Measurements from ENCODE around the gene CPLANE2.

The CPLANE2 gene

GRCh38 chr1:16252912-16253311 lies 15.9 kb upstream of the CPLANE2 start:
- peaks cover 16% of the 10 kb centered on the region for H3K36me3 ChIP-seq (ENCODE audit: control insufficient read depth, insufficient read depth, low read length)
- no peaks in the 10 kb centered on the region for H3K27me3 ChIP-seq (replicated peaks; ENCODE audit: control insufficient read depth, insufficient read depth, low read length)
- no peak overlapping the region for H3K4me3 ChIP-seq (replicated peaks; ENCODE audit: low read depth, low read length)
- TF ChIP-seq, protein P1, sequence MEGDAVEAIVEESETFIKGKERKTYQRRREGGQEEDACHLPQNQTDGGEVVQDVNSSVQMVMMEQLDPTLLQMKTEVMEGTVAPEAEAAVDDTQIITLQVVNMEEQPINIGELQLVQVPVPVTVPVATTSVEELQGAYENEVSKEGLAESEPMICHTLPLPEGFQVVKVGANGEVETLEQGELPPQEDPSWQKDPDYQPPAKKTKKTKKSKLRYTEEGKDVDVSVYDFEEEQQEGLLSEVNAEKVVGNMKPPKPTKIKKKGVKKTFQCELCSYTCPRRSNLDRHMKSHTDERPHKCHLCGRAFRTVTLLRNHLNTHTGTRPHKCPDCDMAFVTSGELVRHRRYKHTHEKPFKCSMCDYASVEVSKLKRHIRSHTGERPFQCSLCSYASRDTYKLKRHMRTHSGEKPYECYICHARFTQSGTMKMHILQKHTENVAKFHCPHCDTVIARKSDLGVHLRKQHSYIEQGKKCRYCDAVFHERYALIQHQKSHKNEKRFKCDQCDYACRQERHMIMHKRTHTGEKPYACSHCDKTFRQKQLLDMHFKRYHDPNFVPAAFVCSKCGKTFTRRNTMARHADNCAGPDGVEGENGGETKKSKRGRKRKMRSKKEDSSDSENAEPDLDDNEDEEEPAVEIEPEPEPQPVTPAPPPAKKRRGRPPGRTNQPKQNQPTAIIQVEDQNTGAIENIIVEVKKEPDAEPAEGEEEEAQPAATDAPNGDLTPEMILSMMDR (IDR thresholded peaks at IDR 0.05; ENCODE audit: insufficient read depth, low read length, poor library complexity, severe bottlenecking): no peak
- DNase-seq (ENCODE audit: extremely low read depth, insufficient read length): no peak

DNA sequence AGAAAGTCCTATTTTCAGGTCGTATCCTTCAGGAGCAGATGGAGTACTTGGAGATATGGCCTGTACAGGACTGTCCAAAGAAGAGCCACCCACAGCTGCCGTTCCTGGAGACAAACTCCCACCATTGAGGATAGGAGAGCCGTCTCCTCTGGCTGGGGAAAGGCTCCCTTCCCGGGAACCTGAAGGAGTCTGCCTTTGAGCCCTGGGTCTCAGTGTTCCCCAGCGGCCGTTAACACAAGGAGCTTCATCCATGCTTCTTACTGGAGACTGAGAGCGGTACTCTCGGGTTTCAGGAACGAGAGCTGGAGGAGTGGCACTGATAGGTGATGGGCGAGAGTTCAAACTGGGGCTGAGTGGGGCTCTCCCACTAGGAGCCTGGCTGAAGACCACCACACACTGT lies 14.4 kb upstream of the CPLANE2 start:
- no peaks in the 10 kb centered on the region for H3K27me3 ChIP-seq (replicated peaks; ENCODE audit: control insufficient read depth, insufficient read depth, low read length)
- H3K36me3 ChIP-seq (ENCODE audit: control insufficient read depth, insufficient read depth, low read length): peaks cover 18% of the 10 kb centered on the region
- TF ChIP-seq, protein P1 (IDR thresholded peaks at IDR 0.05; ENCODE audit: insufficient read depth, low read length, poor library complexity, severe bottlenecking): no peak
- no peak for DNase-seq (ENCODE audit: extremely low read depth, insufficient read length)
- no peak overlapping the region for H3K4me3 ChIP-seq (replicated peaks; ENCODE audit: low read depth, low read length)

DNA sequence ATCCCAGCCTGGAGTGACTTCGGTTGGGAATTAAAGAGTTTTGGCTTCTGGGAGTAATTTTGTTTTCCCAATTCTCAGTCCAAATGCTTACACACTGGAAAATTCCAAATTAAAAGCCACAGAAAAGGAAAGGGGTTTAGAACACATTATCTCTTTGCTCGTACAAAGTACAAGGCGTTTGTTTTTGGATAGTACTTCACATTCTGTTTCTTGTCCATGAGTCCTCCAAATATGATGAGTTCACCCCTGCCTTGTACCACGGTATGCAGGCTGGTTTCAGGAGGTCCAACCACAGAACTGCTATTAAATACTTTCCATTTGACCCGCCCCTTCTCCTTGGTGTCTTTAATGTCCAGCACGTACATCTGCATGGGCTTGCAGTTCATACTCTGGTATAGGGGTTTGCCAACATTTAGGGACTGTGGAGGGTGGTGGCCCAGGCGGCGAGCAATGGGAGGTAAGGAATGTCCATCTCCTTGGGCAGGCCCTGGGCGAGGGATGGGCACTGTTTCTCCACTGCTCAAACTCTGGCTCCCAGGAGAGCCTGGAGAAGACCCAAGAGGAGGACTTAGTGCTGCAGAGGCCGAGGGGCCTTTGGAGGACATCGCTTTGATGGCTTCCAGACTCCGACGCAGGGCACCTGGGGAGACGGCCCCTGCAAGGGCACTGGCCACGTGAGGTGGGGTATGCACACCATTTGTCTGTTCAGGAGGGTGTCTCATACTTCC lies 13.7 kb upstream of the CPLANE2 start:
- H3K36me3 ChIP-seq (ENCODE audit: control insufficient read depth, insufficient read depth, low read length): peaks cover 17% of the 10 kb centered on the region
- no peaks in the 10 kb centered on the region for H3K27me3 ChIP-seq (replicated peaks; ENCODE audit: control insufficient read depth, insufficient read depth, low read length)
- TF ChIP-seq, protein P1 (IDR thresholded peaks at IDR 0.05; ENCODE audit: insufficient read depth, low read length, poor library complexity, severe bottlenecking): no peak
- no peak overlapping the region for H3K4me3 ChIP-seq (replicated peaks; ENCODE audit: low read depth, low read length)
- no peak for DNase-seq (ENCODE audit: extremely low read depth, insufficient read length)

DNA sequence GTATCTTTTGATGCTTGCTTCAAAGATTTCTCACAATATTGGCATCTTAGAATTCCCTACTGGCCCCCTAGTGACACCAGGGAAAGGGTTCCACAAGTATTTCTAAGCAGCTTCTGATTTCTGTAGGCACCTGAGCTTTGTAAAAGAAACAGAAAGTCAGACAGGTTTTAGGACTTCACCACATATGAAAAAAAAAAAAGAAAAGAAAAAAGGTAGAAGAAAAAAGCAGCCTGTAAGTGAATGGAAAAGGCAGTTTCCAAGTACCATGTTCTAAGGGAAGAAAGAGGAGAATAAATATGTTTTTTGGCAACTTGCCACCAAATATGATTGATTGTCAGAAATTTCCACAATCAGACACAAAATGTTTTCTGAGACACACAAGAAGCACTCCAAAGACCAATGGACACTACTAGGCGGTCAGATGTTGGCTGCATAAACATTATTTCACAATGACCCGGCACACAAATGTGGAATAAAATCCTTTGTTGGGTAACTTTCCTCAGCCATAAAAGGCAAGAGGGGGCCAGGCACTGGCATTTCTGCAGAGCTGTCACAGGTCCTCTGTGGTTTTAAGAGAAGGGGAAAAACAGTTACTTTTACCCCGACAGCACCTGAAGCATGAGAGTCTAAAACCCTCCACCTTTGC lies 12.7 kb upstream of the CPLANE2 start:
- DNase-seq (ENCODE audit: extremely low read depth, insufficient read length): no peak
- TF ChIP-seq, protein P1 (IDR thresholded peaks at IDR 0.05; ENCODE audit: insufficient read depth, low read length, poor library complexity, severe bottlenecking): no peak
- no peak overlapping the region for H3K4me3 ChIP-seq (replicated peaks; ENCODE audit: low read depth, low read length)
- H3K27me3 ChIP-seq (replicated peaks; ENCODE audit: control insufficient read depth, insufficient read depth, low read length): no peaks in the 10 kb centered on the region
- H3K36me3 ChIP-seq (ENCODE audit: control insufficient read depth, insufficient read depth, low read length): peaks cover 17% of the 10 kb centered on the region

- TF ChIP-seq, protein P1 (IDR thresholded peaks at IDR 0.05; ENCODE audit: insufficient read depth, low read length, poor library complexity, severe bottlenecking): no peak
- Histone ChIP-seq H3K36me3 (ENCODE audit: control insufficient read depth, insufficient read depth, low read length) (peaks cover 16% of the 10 kb centered on the region), H3K4me3 (replicated peaks; ENCODE audit: low read depth, low read length) (no peak overlapping the region), H3K27me3 (replicated peaks; ENCODE audit: control insufficient read depth, insufficient read depth, low read length) (no peaks in the 10 kb centered on the region)
- no peak for DNase-seq (ENCODE audit: extremely low read depth, insufficient read length)
Observed at GRCh38 chr1:16248603-16249516, 11.9 kb upstream of the CPLANE2 start.
